Loucy (cell line): ENCODE measurements around the gene NEK6.
A peak's percentile ranks its signal among the peaks of the same experiment; 100 is the strongest.

Experiments used
- CTCF ChIP-seq: fragments of 200-600 bp; sonication (generic); conservative IDR thresholded peaks from 2 replicates; pipeline ENCODE4 v1.5.1; 2014; ENCODE audit warnings: mild to moderate bottlenecking, antibody characterized with exemption, low read length
- EZH2phosphoT487 ChIP-seq: fragments of 200-600 bp; IDR thresholded peaks from 2 replicates; pipeline ENCODE4 v1.6.1; 2018; ENCODE audit warnings: antibody characterized with exemption, mild to moderate bottlenecking, moderate library complexity, borderline replicate concordance

GRCh38 chr9:124312290-124313265 lies 54.8 kb downstream of the NEK6 start:
- TF ChIP-seq CTCF (peak; percentile 53), EZH2phosphoT487 (no peak)
